Osteoblast (primary cell): Measurements from ENCODE around the gene SNTG2. TPM values are rescaled to one million over a fixed set of nuclear protein-coding genes. Genes with fewer than 3 reads are reported as not detected.

Experiments
- DNase-seq: peaks from one replicate; pipeline ENCODE4 v3.0.0; 2011; ENCODE audit warnings: low spot score, mixed read lengths; ENCODE audit not compliant: insufficient read length; ENCODE audit errors: missing footprints
- H2AFZ ChIP-seq: 2 replicates; pipeline ENCODE4 v1.6.0; 2011; ENCODE audit warnings: mild to moderate bottlenecking, low read length
- H3K27ac ChIP-seq: 2 replicates; pipeline ENCODE4 v1.5.1; 2011; ENCODE audit warnings: mild to moderate bottlenecking, low read depth, low read length, moderate library complexity
- H3K27me3 ChIP-seq: 2 replicates; pipeline ENCODE4 v1.6.0; 2012; ENCODE audit warnings: mild to moderate bottlenecking, control low read depth, inconsistent platforms, low read length, moderate library complexity; ENCODE audit not compliant: insufficient read depth
- H3K36me3 ChIP-seq: 2 replicates; pipeline ENCODE4 v1.5.1; 2011; ENCODE audit warnings: mild to moderate bottlenecking, low read length, control low read depth, moderate library complexity; ENCODE audit not compliant: insufficient read depth
- H3K4me1 ChIP-seq: 2 replicates; pipeline ENCODE4 v1.5.1; 2011; ENCODE audit warnings: mild to moderate bottlenecking, low read length, control low read depth, moderate library complexity; ENCODE audit not compliant: insufficient read depth
- H3K4me2 ChIP-seq: 2 replicates; pipeline ENCODE4 v1.6.0; 2011; ENCODE audit warnings: mild to moderate bottlenecking, low read length; ENCODE audit not compliant: insufficient read depth
- H3K4me3 ChIP-seq: fragments of 200-600 bp; sonication (generic); 3 replicates; pipeline ENCODE4 v1.5.1; 2012; ENCODE audit warnings: mild to moderate bottlenecking, low read length, inconsistent platforms; ENCODE audit not compliant: insufficient read depth
- H3K79me2 ChIP-seq: 2 replicates; pipeline ENCODE4 v1.6.0; 2012; ENCODE audit warnings: mild to moderate bottlenecking, low read length, control low read depth, inconsistent platforms; ENCODE audit not compliant: insufficient read depth
- H3K9me3 ChIP-seq: 2 replicates; pipeline ENCODE4 v1.5.1; 2011; ENCODE audit warnings: low read depth, low read length, control low read depth
- H4K20me1 ChIP-seq: 2 replicates; pipeline ENCODE4 v1.6.0; 2012; ENCODE audit warnings: mild to moderate bottlenecking, low read length, control low read depth; ENCODE audit not compliant: insufficient read depth
- total RNA-seq: library from RNA; depleted of rRNA; stranded (reverse); fragments of >200 nt; gene quantifications from 2 replicates; pipeline ENCODE4 v1.2.3, GENCODE V29; 2012
- TF ChIP-seq, protein P1 (sequence below): IDR thresholded peaks from 2 replicates; pipeline ENCODE4 v1.5.1; 2011; ENCODE audit warnings: mild to moderate bottlenecking, low read depth, low read length, moderate library complexity; ENCODE audit errors: extremely low read depth

The SNTG2 gene
- total RNA-seq, 1 donor, result 1.4 TPM

DNA sequence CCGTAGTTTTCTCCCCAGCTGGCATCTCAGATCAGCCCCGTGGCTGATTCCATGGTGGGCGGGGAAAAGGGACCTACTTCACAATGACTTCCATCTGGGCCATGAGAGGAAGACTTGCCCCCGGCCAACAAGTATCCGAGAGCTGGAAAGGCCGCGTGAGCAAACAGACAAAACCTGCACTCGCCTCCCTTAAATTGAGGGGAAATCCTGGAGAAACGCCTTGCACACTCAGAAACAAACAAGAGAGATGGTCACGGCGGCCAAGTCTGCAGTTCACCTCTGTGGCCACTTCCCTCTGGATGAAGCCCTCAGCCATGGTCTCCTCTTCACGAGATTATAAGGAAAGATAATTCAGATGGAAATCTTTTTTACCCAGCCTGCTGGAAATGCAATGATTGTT is 423.2 kb downstream of the SNTG2 start:
- Histone ChIP-seq H3K27me3 (no peaks in the 10 kb centered on the region), H3K27ac (no peak overlapping the region), H3K4me2 (no peak overlapping the region), H4K20me1 (no peaks in the 10 kb centered on the region), H3K4me3 (no peak overlapping the region), H3K79me2 (no peaks in the 10 kb centered on the region), H3K9me3 (no peaks in the 10 kb centered on the region), H3K36me3 (no peaks in the 10 kb centered on the region), H2AFZ (no peak overlapping the region), H3K4me1 (no peaks in the 10 kb centered on the region)
- DNase-seq, result no peak
- TF ChIP-seq, protein P1, sequence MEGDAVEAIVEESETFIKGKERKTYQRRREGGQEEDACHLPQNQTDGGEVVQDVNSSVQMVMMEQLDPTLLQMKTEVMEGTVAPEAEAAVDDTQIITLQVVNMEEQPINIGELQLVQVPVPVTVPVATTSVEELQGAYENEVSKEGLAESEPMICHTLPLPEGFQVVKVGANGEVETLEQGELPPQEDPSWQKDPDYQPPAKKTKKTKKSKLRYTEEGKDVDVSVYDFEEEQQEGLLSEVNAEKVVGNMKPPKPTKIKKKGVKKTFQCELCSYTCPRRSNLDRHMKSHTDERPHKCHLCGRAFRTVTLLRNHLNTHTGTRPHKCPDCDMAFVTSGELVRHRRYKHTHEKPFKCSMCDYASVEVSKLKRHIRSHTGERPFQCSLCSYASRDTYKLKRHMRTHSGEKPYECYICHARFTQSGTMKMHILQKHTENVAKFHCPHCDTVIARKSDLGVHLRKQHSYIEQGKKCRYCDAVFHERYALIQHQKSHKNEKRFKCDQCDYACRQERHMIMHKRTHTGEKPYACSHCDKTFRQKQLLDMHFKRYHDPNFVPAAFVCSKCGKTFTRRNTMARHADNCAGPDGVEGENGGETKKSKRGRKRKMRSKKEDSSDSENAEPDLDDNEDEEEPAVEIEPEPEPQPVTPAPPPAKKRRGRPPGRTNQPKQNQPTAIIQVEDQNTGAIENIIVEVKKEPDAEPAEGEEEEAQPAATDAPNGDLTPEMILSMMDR, result no peak

DNA sequence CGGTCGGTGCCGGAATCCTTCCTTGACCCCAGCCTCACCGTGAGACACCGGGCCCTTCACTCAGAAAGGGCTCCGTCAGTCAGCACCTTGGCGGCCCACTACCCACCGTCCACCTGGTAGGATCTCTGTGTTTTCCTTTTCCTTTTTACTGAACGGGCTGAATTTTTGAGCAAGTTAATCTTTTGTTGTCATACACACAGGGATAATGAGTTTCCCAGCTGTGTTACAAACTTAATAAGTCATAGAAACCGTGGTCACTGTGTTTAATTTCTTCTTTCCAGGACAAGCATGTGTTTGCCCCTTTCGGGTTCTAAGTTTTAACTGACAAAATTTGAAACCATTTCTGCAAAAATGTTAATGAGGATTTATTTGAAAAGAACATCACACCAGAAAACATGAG is 423.6 kb downstream of the SNTG2 start:
- no peak overlapping the region for H3K27ac ChIP-seq
- H3K4me2 ChIP-seq, result no peak overlapping the region
- no peak overlapping the region for H2AFZ ChIP-seq
- no peaks in the 10 kb centered on the region for H3K79me2 ChIP-seq
- H4K20me1 ChIP-seq, result no peaks in the 10 kb centered on the region
- no peaks in the 10 kb centered on the region for H3K27me3 ChIP-seq
- H3K36me3 ChIP-seq, result no peaks in the 10 kb centered on the region
- DNase-seq, result no peak
- H3K9me3 ChIP-seq, result no peaks in the 10 kb centered on the region
- H3K4me3 ChIP-seq, result no peak overlapping the region
- TF ChIP-seq, protein P1, result no peak
- H3K4me1 ChIP-seq, result no peaks in the 10 kb centered on the region

DNA sequence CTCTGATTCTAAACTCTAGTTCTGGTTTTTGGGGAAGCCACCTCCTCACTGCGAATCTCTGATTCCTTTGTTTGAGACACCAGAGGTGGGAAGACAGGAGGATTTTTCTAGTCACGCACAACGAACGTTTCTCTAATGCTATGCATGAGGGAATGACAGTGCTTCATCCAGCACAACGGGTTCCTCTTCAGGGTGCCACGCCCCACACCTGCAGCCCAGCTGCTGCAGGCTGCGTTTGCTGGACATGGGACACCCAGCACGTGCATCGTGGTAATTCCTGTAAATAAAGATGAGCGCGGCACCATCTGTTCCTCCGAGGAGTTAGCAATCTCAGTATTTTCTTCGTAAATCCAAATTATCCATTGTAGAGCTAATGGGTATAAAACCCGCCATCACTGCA is 425.1 kb downstream of the SNTG2 start:
- Histone ChIP-seq H3K4me2 (no peak overlapping the region), H3K79me2 (no peaks in the 10 kb centered on the region), H4K20me1 (no peaks in the 10 kb centered on the region), H3K4me1 (no peaks in the 10 kb centered on the region), H3K4me3 (no peak overlapping the region), H3K9me3 (no peaks in the 10 kb centered on the region), H3K27me3 (no peaks in the 10 kb centered on the region), H2AFZ (no peak overlapping the region), H3K36me3 (no peaks in the 10 kb centered on the region), H3K27ac (no peak overlapping the region)
- no peak for DNase-seq
- TF ChIP-seq, protein P1, result no peak

DNA sequence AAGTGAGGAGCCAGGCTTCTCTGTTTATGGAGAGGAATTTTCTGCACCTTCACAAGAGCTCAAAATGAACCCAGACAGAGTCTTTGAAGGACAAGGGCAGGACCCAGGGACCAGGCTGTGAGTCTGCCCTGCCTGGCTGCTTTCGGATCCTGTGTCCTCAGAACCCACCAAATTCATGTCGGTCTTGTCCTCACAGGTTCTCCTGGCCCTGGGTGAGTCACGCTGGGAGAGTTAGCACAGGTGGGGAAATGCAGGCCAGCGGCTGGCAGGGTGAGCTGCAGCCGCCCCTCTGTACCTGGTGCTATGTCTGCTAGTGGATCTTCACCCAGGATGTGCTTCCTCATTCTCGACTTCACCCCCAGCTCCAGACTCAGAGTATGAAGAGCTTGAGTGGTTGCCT is 426.8 kb downstream of the SNTG2 start:
- TF ChIP-seq, protein P1, result no peak
- H4K20me1 ChIP-seq, result no peaks in the 10 kb centered on the region
- no peaks in the 10 kb centered on the region for H3K27me3 ChIP-seq
- no peak for DNase-seq
- H3K4me3 ChIP-seq, result no peak overlapping the region
- H3K9me3 ChIP-seq, result no peaks in the 10 kb centered on the region
- H3K79me2 ChIP-seq, result no peaks in the 10 kb centered on the region
- no peak overlapping the region for H3K4me2 ChIP-seq
- no peaks in the 10 kb centered on the region for H3K36me3 ChIP-seq
- no peaks in the 10 kb centered on the region for H3K4me1 ChIP-seq
- H2AFZ ChIP-seq, result no peak overlapping the region
- no peak overlapping the region for H3K27ac ChIP-seq
